ENCODE measurements around the gene ARAP2.
A peak's percentile ranks its signal among the peaks of the same experiment; 100 is the strongest.

Gene ARAP2, protein sequence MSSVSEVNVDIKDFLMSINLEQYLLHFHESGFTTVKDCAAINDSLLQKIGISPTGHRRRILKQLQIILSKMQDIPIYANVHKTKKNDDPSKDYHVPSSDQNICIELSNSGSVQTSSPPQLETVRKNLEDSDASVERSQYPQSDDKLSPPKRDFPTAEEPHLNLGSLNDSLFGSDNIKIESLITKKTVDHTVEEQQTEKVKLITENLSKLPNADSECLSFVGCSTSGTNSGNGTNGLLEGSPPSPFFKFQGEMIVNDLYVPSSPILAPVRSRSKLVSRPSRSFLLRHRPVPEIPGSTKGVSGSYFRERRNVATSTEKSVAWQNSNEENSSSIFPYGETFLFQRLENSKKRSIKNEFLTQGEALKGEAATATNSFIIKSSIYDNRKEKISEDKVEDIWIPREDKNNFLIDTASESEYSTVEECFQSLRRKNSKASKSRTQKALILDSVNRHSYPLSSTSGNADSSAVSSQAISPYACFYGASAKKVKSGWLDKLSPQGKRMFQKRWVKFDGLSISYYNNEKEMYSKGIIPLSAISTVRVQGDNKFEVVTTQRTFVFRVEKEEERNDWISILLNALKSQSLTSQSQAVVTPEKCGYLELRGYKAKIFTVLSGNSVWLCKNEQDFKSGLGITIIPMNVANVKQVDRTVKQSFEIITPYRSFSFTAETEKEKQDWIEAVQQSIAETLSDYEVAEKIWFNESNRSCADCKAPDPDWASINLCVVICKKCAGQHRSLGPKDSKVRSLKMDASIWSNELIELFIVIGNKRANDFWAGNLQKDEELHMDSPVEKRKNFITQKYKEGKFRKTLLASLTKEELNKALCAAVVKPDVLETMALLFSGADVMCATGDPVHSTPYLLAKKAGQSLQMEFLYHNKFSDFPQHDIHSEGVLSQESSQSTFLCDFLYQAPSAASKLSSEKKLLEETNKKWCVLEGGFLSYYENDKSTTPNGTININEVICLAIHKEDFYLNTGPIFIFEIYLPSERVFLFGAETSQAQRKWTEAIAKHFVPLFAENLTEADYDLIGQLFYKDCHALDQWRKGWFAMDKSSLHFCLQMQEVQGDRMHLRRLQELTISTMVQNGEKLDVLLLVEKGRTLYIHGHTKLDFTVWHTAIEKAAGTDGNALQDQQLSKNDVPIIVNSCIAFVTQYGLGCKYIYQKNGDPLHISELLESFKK (N-terminal part only)

DNA sequence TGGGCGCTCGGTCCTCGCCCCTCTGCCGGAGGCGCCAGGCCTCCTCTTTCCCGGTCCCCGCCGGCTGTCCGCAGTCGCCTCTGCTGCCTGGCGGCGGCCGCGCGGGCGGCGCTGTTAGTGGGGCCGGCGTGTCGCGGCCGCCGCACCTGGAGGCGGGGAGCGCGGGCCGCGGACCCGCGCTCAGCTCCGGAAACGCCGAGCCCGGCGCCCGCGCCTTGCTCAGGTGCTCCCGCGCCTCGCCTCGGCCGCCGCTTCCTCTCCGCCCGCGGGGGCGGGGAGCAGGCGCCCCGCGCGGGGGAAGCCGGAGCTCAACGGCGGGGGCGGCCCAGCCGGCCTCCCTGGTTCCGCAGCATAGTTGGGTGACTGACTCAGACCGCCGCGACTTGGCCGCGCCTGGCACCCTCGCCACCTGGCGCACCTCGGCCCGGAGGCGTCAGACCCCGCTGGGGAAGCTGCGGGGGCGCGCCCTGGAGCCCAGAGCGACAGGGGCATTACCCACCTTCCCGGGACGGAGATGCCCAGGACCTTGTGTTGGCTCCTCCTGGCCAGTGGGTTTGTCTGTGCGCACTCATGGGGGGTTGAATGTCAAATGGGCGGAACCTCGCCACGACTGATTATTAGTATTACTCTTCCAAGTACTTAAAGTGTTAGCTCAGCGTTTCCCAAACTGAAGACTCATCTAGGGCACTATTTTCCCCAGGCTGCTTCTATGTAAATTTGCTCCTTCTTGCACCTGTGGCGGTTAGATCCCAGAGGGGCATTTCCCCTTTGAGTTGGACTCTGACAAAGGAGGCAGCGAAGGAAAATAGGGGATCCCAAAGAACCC is at the start of gene ARAP2:
Gene ARAP2, minus strand, starts transcription at position 258 of the 826 bp plus-strand sequence. CDS start 15,028 bp downstream, outside the sequence.
- peak; percentile 78 for FAIRE-seq
- peak; percentile 45 for DNase-seq (ENCODE audit: extremely low spot score, insufficient read length, low read depth)

DNA sequence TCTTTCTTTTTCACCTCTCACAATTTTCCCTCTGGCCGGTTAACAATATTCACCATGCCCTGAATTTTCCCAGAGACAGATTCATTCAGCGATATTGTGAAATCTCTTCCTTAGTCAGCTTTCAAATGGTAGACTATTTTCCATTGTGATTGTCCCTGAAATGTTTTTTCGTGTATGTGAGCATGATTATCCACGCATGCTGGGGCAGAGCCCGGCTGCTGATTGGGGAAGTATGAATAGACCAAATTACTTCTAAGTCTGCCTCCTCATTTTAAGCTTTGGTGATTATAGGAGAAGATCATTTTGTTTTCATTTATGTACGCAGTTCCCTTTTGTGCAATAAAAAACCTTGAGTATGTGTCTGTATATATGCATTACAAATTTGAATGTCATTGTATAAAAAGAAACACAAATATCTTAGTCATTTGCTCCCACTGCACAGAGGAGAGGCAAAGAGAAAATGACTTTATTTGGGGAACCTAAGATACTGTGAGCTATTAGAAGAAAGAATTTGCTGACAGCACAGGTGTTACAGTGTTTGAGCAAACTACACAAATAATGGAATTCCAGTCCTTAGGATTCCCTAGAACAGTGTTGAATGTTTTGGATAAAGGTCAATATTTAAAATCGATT is 48.4 kb upstream of the ARAP2 start:
- no peak for DNase-seq (ENCODE audit: extremely low spot score, insufficient read length, low read depth)

DNA sequence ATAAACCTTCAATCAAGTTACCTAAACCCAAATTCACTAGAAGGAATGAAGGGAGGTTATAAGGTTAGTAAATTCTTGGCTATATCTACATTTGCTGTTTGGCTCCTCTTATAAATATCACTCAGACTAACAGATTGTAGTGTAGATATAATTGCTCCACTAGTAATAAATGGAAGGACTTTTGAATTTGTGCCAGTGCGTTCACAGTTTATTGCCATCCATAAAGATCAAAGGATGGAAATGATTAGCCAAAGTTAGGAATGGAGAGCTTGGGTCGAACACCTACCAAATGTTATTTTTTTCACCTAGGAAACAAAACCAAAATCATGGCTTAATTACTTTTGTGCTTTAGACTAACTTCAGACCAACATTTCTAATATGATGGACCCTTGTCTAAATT is 46.3 kb upstream of the ARAP2 start:
- FAIRE-seq (no peak), DNase-seq (ENCODE audit: extremely low spot score, insufficient read length, low read depth) (no peak)

More for the DNA sequence above, 48.4 kb upstream of the ARAP2 start:
- FAIRE-seq: peak; percentile 15

DNA sequence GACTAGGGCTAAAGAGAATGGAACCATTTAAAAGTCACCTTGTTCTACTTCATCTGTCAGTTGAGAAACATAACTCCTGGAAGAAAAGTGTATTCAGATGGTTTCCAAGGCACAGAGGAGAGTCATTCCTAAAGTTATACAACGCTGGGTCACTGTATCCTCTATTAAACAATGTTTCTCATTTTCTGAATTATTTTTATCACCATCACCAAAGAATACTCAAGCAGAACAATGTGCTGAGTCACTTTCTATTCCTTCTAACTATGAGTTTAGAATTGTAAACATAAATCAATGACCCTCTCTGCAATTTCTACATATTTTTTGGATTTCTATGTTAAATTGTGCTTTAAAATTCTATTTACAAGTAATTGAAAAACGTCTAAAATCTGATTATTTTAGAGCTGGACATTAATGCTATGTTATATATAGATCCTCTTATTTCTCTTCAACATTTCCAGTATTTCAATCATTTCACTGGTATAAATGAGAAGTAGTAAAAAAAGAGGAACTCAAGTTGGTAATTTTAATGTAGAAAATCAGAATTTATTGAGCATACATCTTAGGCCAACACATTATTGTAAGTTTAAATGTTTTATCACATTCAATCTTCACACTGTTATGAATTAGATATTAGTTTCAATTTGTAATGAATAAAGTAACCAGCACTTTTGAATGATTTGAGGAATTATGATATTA is 44.6 kb upstream of the ARAP2 start:
- peak; percentile 64 for FAIRE-seq

DNA sequence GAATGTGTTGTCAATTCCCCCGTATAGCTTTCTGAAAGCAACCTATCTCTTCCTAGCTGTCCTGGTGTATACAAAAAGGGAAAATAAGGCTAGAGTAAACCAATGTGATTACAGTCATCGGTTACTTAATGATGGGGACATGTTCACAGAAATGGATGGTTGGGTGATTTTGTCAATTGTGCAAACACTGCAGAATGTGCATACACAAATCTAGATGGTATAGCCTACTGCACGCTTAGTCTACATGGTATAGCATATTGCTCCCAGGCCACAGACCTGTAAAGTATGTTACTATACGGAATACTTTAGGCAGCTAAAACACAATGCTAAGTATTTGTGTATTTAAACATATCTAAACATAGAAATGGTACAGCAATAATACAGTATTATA is 42.2 kb upstream of the ARAP2 start:
- DNase-seq (ENCODE audit: extremely low spot score, insufficient read length, low read depth): no peak
- no peak for FAIRE-seq

More for the DNA sequence above, 44.6 kb upstream of the ARAP2 start:
- DNase-seq (ENCODE audit: extremely low spot score, insufficient read length, low read depth): no peak

DNA sequence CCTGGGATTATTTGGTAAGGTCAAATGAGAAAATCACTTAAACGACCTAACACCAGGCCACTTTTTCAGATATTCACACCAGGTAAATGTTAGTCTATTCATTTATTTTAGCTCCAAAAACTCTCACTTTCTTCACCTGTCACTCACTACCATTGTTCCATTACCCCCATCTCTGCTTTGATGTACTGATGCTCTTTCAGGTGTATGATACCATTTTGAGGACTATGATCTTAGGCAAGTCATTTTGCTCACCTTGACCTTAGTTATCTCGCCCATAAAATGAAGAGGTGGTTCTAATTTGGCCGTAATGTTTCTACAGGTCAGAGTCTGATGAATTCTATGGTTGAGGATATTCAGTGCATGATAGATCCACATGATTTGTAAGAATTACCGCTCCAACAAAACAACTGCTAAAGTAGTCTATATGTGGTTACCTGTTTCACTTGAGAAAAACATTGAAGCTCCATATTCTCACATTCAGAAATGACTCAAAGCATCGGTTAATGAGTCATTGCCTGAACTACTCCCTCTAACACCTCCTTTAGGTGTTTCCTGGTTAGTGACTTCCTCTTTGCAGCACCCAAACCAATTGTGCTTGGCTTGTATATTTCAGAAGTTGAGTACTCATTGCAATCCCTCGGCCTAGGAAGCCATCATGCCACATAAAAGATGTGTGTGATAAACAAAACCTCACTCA is 41.6 kb upstream of the ARAP2 start:
- peak; percentile 49 for DNase-seq (ENCODE audit: extremely low spot score, insufficient read length, low read depth)

DNA sequence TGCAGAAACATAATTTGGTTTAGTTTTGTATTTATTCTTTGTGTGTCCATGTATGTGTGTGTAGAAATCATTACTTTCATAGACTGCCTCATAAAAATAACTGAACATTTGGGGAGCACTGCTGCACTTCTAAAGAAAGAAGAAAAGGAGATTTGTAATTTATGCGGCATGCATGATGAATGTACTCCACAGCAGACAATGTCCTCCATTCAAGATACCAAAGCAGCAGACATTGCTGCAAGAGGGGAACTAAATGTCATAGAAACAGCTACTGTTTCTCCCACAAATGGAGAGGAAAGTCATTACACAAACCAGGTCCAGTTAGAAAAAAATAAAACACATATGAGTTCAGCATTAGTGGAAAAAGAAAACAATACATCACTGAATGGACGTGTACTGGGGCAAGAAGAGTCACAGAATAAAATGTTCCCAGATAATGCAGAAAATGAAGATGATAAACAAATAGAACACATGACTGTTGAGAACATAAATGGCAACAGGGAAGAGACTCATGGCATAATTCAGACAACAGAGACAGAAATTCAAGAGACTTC is 39.7 kb upstream of the ARAP2 start:
- DNase-seq (ENCODE audit: extremely low spot score, insufficient read length, low read depth): no peak
- peak; percentile 26 for FAIRE-seq

More for the DNA sequence above, 41.6 kb upstream of the ARAP2 start:
- peak; percentile 99 for FAIRE-seq

DNA sequence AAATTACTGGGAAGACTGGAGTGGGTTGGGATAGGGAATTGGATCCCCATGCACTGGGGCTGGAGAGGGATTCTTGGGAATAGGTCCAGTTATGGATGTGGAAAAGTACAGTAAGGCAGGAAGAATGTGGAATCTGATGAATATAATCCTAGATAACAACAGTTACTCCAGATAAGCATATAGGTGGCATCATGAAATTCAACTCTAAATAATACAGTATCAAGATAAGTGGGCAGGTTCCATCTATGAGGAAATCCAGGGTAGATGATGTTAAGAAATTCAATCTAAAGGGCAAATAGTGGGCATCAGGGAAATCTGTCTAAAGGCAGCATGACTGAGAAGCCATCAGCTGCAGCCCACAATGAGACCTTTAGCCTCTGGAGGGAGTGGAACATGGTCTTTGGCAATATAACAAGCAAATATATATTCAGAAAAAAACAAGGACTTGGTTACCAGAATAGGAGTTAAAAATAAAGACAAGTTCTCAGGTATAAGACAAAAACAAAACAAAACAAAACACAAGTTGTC is 38.3 kb upstream of the ARAP2 start:
- FAIRE-seq (no peak), DNase-seq (ENCODE audit: extremely low spot score, insufficient read length, low read depth) (no peak)

DNA sequence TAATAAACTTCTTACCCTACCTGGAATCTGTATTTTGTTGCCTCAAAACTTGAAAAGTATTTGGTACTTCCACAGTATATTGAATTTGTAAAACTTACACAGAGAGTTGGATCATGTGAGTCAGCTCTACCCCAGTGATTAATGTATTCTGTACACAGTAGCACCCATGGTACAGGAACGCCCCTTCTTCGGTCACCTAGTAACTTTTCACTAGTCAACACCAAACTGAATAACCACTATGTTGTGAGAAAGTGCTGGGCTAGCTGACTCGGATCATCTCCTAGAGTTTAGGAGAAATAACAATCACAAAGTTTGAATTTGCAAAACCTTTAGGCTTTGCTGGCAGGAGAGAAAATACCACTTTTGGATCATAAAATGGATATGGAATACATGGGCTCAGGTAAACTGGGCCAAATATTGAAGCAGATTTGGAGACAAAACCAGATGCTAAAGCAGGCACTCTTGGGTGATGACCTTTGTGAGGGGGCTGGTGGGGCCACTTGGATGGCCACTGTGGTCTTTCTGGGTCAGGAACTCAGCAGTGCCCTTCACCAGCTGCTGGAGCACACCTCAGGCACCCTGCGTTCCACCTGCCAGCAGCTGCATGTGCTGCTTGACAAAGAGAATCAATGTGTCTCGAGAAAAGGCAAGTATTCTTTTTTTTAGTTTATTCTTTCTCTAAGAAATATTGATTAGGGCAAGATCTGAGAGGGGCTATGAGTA is 37.2 kb upstream of the ARAP2 start, which contains the start of gene DTHD1:
Gene DTHD1, plus strand, starts transcription at position 233 of the 723 bp plus-strand sequence. Its CDS starts 143 bp downstream, at position 376.
- DNase-seq (ENCODE audit: extremely low spot score, insufficient read length, low read depth): no peak

DNA sequence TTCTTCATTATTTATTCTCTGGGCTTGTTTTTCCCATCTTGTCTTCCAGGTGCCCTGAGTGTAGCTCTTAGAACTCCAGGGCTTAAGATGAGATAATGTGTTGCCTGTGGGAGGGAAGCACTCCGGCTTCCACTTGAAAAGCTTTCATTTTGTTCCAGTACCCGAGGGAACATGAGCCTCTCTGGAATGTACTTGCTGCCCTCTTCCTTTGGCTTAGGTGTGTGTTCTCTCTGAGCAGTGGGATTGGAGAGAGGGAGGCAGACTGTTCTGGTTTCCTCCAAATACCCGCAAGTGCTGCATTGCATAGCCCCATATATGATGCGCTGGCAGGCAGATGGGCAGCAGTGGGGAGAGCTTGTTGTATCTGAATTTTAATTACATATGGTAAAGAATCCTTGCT is 36.2 kb upstream of the ARAP2 start:
- no peak for FAIRE-seq
- no peak for DNase-seq (ENCODE audit: extremely low spot score, insufficient read length, low read depth)

More for the DNA sequence above, 37.2 kb upstream of the ARAP2 start, which contains the start of gene DTHD1:
- no peak for FAIRE-seq

DNA sequence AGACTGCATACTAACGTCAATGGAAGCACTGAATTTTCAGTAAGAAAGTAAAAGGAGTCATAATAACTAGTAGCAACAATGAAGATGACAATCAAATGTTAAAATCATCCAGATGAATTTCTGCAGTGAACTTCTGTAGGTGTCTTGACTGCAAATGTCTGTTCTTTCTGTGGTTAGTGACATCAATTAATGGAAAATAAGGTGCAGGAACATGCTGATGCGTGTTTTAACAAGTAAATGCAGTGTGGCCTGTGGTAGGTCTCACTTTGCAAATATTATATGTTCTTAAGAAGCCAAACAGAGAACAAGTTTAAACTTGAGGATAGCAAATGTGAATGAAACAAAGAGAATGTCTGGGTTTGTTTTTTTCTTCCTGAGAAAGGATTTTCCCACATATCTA is 34.5 kb upstream of the ARAP2 start:
- DNase-seq (ENCODE audit: extremely low spot score, insufficient read length, low read depth) (no peak), FAIRE-seq (no peak)

DNA sequence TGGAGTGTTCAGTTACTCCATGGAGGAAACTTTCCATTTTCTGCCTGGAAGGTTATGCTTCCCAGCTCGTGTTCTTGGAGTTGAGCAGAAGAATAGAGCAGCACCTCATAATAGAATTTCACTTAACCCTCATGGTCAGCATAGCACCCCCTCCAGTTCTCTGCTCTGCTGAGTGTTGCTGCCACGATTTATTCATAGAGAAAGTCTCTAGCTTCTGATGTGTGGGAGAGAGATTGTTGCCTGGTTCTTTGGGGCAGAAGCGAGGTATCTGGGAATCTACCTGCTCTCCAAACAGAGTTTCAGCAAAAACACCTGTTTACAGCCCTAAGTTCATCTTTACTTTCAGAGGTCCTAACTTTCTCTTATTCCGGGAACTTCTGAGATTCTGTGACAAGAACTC is 33.2 kb upstream of the ARAP2 start:
- FAIRE-seq (peak; percentile 48), DNase-seq (ENCODE audit: extremely low spot score, insufficient read length, low read depth) (no peak)

DNA sequence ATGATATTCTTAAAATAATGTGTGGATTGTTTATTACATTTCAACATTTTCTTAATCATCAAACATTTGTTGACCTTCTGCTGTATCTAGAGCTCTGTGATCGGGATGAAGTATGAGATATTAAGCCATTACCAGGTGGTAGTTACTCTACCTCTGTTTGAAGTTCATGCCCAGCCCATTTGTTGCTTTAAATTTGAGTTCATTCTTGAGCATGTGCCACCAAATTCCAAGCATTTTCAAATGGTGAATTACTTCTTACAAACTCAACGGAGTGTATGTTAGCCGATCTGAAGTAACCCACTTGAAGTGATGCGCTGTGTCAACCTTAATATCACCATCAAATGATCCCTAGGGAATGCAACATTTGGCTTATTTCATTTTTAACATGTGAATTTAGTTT is 29.8 kb upstream of the ARAP2 start:
- FAIRE-seq (no peak), DNase-seq (ENCODE audit: extremely low spot score, insufficient read length, low read depth) (no peak)

DNA sequence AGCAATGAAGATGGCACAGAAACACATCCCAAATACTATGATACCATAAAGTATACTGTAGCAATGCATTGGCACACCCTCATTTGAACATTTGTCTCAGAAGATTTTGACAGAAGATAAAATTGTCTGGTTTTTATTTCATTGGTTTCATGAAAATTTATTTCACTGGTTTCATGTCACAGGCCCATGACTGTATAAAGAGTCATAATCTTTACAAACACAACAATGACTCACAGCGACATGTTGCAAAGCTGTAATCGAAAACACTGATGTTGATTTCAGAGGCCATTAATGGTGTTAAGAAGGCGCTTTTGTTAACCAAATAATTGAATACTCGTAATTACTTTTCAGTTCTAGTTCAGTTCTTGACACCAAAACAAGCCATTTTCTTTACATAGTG is 29.0 kb upstream of the ARAP2 start:
- DNase-seq (ENCODE audit: extremely low spot score, insufficient read length, low read depth) (no peak), FAIRE-seq (no peak)

DNA sequence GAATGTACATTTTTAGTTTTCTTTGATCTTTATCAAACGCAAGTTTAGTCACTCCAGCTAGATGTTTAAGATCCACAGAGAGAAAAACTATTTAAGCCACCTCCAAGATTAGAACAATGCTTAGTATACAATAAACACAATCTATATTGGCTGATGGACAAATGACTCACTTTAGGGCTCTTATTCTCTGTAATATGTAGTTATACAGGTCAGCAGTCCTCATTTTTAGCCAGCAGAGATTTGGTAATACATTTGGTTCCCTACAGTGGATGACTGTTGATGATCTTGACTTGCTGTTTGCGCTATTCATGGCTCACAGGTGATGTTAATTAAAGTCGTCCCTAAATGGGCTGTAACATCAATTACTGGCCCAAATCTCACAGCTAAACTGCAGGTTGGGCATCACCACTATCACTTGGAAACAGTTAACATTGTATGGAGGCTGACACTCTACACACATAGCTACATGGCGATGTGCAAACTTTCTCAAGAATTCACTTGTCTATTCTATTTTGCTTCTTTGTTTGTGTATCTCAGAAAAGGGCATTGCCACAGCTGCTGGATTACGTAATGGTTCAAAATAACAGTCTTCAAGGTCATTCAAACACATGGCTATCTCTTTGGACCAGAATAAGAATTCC is 25.3 kb upstream of the ARAP2 start:
- FAIRE-seq: no peak
- DNase-seq (ENCODE audit: extremely low spot score, insufficient read length, low read depth): no peak

DNA sequence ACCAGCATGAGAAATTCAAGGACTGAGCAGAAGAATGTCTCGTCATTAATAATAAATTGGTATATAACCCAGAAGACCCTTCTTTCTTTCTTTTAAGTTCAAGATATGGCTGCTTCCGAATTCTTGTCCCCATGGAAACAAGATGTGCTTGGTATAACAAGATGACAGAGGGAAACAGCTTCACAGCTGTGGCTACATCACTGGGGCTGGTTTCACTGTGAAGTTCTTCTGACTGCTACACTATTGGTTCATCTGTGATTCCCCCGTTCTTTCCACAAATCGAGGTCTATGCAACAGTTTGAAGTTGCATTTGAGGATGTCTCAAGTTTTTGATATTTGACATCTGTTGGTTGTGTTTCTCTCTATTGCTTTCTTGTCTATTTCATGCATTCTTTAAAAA is 24.8 kb upstream of the ARAP2 start:
- DNase-seq (ENCODE audit: extremely low spot score, insufficient read length, low read depth): no peak
- no peak for FAIRE-seq

Measured in GM18507 (cell line).